EH (cell line): ENCODE data around the gene STX16.

ENCODE experiments used
- DNase-seq: peaks from one replicate; pipeline ENCODE4 v3.0.0-alpha.2; 2015; ENCODE audit warnings: low read depth

The STX16 gene

DNA sequence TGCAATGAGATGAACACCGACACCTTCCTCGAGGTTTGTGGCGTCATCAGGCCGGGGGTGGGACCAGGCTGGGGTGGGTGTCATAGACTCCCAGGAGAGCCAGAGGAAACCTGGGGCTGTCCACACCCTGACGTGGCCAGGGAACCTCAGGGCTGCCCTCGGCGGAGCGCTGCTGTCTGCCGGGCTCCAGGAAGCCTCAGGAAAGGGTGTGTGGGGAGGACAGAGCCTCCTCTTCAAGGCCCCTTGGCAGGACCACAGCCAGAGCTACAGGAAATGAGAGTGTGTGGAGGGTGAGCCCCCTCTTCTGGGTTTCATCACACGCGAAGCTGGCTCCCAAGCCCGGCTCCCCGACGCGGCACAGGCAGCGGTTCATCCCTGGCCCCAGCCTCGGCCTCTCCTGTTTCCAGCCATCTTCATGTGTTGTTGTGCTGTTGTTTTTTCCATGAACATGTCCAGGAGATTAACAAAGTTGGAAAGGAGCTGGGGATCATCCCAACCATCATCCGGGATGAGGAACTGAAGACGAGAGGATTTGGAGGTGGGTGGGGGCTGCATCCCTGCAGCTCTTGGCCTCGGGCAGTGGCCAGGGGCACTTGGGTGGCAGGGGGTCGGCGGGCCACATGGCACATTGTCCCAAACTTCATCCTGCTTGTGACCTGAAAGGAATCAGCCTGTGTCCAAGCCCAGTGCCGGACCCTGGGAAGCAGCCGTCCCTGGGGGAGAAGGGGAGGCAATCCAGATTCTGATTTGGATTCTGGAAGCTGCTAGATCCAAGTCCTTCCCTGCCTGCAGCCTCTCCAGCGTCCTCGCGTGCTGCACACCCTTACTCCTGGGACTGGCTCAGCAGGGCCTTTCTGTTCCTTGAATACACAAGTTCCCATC, 47.9 kb downstream of the STX16 start:
- no peak for DNase-seq

DNA sequence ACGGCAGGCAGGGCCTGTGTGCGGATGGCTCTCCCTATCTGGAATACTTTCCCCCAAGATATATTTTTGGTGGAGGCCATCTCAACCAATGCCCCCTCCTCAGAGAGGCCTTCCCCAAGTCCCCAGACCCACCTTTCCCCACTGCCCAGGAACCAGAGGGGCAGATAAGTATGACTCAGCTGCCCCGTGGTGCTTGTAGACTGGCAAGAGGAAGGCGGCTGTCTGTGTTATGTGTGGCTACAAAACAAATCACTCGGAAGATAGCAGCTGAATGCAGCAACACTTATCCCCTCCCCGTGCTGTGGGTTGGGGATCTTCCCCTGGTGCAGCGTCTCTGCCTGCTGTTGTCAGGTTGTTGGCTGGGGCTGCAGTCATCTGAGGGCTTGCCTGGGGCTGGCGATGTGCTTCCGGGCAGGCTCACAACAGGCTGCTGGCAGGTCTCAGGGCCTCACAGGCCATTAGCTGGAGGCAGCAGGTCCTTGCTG, 48.6 kb downstream of the STX16 start:
- DNase-seq: no peak

DNA sequence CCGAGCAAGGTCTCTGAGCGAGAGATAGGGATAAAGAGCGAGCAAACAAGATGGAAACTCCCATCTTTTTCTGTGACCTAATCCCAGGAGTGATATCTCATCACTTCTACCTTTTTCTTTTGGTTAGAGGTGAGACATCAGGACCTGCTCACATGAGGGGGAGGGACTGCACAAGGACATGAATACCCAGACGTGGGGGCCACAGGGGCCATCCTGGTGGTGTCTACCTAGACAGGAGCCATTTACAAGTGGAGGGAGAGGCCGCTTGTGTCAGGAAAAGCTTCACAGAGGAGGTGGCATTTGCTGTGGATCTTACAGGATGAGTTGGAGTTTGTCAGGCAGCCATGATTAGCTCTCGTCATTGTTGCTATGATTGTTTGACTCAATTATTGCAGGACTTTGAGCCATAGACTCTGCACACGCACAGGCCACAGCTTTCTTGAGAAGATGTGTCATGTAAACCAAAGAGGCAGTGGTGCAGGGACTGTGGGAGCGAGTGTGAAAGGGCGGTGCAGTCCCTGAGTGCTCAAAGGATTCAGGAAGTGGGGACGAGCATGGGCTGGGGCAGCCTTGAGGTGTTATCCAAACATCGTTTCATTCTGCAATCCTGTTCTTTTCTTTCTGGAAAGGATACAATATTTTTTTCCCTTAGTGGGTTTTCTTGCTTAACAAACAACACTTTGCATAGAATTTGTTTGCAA, 49.2 kb downstream of the STX16 start:
- DNase-seq: no peak

DNA sequence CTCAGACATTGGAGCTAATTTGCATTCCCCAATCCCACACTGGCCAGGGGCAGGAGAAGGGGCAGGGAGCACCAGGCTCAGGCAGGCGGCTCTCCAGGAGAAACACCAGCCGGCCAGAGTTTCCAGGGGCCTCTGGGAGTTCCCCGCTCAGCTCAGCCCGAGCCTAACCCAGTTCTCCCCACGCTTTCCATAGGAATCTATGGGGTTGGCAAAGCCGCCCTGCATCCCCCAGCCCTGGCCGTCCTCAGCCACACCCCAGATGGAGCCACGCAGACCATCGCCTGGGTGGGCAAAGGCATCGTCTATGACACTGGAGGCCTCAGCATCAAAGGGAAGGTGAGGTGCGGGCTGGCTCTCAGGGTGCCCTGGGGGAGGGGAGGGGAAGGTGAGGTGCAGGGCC, 49.7 kb downstream of the STX16 start:
- DNase-seq: no peak

GRCh38 chr20:58701431-58702160, 50.5 kb downstream of the STX16 start:
- no peak for DNase-seq

GRCh38 chr20:58702161-58702510, 51.1 kb downstream of the STX16 start:
- DNase-seq: no peak

- DNase-seq: no peak
Measured at GRCh38 chr20:58702859-58703648, 52.0 kb downstream of the STX16 start.

DNA sequence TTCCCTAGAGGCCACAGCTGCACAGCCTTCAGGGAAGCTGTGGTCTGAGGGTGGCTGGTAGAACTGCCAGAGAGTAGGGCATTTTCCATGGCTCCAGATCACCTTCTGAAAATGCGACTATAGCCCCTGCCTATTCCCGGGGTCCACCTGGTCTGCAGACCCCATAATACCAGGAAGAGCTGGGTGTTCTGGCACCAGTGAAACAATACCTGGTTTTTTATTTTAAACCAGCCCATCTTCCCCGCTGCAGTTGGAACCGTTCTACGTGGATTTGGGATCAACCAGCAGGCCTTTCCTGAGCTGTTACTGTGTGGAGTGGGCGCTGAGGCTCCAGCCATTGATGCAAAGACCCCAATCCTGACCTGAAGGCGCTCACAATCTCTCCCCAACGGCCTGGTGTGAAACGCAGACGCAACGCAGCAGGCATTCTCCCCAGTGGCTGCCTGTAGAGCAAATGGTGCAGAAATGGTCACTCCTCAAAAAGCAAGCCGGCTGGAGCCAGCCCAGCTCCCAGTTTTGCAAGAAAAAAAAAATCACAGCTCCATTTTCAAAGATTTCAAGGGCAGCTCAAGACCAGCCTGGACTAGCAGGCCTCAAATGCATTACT, 52.8 kb downstream of the STX16 start:
- DNase-seq: no peak

DNA sequence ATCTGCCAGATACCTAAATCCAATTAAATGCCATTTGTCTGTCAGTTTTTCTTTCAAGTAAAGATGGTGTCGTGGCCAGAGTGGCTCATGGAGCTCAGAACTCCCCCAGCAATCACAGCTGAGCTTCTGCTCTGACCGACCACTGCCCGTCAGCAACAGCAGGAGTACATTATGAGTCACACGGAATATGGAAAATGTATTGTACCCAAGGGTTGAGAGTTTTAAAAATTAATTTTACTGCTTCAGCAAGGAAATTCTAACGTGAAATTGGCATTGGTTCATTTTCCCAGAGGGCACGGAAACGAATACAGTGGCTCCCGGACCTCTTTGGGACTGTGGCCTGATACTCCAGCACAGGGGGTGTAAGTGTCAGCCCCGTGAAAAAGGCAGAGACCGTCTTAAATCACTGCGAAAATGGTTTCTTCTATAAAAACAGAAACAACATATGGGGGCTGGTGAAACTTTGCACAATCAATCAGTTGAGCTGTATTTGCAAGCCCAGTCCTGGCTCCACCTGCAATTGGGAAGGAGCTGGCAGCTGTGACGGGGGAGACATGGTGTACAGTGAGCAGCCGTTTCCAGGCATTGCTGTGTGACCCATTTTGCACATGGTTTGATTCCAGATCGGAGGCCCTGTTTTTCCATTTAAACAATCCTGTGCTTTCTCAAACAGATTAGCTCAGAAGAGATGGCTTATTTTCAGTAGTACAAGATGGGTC, 54.3 kb downstream of the STX16 start:
- DNase-seq: no peak

- no peak for DNase-seq
Measured at GRCh38 chr20:58706150-58706892, 55.2 kb downstream of the STX16 start.

- DNase-seq: no peak
Measured at GRCh38 chr20:58706975-58707681, 56.0 kb downstream of the STX16 start.

DNA sequence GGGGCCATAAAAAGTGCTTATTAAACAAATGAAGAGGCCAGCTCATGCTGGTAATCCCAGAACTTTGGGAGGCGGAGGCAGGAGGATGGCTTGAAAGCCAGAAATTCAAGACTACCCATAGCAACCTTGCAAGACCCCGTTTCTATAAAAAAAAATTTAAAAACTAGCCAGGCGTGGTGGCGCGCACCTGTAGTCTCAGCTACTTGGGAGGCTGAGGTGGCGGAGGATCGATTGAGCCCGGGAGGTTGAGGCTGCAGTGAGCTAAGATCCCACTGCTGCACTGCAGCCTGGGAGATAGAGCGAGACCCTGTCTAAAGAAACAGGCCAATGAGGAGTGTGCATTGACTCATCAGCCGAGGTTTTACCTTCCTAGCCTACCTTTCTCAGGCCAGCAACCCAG, 56.7 kb downstream of the STX16 start:
- no peak for DNase-seq

DNA sequence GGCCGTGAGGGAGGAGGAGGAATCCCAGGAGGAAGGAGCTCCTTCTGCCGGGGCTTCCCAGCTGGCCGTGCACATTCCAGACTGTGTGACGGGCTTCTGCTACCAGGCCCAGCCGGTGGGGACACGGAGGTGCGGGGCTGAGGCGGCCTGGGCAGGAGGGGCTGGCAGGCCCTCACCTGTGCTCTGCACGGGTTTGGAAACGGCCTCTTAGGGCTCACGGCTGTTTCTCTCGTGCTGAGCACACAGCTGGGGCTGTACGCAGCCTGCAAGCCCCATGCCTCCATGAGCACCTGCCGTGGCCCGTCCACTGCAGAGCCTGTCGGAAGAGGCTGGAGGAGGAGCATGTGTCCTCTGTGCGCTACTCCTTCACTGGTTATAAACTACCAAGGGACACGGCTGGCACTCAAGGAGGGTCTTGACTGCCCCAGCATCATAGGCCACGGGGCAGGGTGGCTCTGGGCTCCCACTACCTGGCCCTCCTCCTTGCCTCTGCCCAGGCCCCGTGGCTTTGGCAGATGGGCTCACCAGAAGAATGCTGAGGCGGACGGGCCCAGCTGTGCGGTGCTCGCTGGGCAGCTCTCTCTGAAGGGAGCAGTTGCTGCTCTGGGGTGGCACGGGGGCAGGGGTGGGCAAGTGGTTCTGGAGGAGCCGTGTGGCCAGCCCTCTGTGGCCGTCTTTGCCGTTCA, 57.3 kb downstream of the STX16 start:
- DNase-seq: no peak

GRCh38 chr20:58709013-58709702, 58.1 kb downstream of the STX16 start:
- DNase-seq: no peak

GRCh38 chr20:58709703-58710039, 58.6 kb downstream of the STX16 start:
- no peak for DNase-seq

GRCh38 chr20:58710481-58711265, 59.6 kb downstream of the STX16 start:
- DNase-seq: no peak

DNA sequence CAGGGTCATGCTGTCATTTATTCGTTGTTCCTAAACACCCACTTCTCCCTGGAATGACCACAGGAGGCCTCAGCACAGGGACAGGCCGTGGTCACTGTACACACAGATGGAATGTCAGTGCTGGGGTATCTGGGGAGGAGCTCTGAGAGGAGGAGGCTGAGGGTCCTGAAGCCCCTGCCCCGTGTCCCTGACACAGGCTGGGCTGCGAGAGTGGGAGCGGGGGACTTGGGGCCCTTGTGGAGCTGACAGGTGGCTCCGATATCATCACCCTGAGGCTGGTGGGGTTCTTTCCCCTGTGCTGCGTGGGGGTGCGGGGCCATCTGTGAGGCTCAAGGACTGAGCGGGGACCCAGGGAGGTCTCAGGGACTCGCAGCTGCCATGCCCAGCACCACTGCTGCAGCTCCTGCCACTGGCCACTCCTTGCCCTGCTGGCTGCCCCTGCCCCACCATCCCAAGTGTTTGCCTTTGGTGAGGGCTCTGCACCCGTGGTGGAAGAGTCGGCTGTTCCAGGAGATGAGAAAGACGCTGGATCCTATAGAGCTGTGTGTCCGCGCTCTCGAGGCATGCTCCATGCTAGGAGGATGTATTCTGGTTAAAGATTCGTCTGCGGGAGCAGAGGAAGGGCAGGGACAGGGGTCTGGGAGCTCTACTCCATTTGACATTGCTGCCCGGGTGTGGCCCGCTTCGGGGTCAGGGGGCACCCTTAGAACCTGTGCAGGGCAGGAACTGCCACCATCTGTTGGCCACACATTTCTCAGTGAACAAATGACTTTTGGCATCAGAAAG, 60.4 kb downstream of the STX16 start:
- no peak for DNase-seq
